SH-SY5Y (cell line): ENCODE data around the gene MEI4.

ENCODE experiments used
- GATA2 ChIP-seq: IDR thresholded peaks from 2 replicates; pipeline ENCODE4 v1.6.1; 2011; ENCODE audit warnings: mild to moderate bottlenecking, low read depth, low read length
- GATA3 ChIP-seq: IDR thresholded peaks from 2 replicates; pipeline ENCODE4 v1.6.1; 2011; ENCODE audit warnings: low read depth, mild to moderate bottlenecking, low read length, moderate library complexity

- TF ChIP-seq GATA3 (no peak), GATA2 (no peak)
These were observed 312.6 kb downstream of the MEI4 start for GRCh38 chr6:77965449-77965848.
